HCT116 (cell line): ENCODE data around the gene CTCF. TPM values are rescaled to one million over a fixed set of nuclear protein-coding genes. Genes with fewer than 3 reads are reported as not detected.

ENCODE experiments used
- ATAC-seq: fragments of 200-7000 bp; cut with Tn5 transposase; 2 replicates; pipeline ENCODE4 v1.9.1; 2020; ENCODE audit warnings: mild to moderate bottlenecking, moderate library complexity
- BruUV-seq: library from RNA; stranded (reverse); fragments of 400-500 nt; replicated peaks from 2 replicates; lab custom pipeline; 2021; lab: Mats Ljungman, UMichigan
- CTCF ChIA-PET: fragments of 300-600 bp; sonication (Branson Sonifier 250); formaldehyde crosslinking; loops from one replicate; lab custom pipeline; 2021; ENCODE audit warnings: antibody characterized with exemption; lab: Charles Lee
- POLR2A ChIA-PET: fragments of 300-600, 350-600 bp; sonication (Branson Sonifier 250); formaldehyde crosslinking; loops from one replicate; lab custom pipeline; 2021; ENCODE audit warnings: antibody characterized with exemption; lab: Charles Lee
- RAD21 ChIA-PET, 2 experiments: fragments of 300-600 bp; sonication (Branson Sonifier 250); formaldehyde crosslinking; loops; one replicate each; lab custom pipeline; 2023; ENCODE audit warnings: low total read pairs in 2 of 2; ENCODE audit not compliant: uncharacterized antibody in 2 of 2, unreplicated experiment in 2 of 2, low non-redundant PET in 1 of 2; lab: Charles Lee
- DNase-seq: peaks from one replicate; pipeline ENCODE4 v3.0.0-alpha.2; 2010; ENCODE audit warnings: low read depth, low spot score
- H2AFZ ChIP-seq: fragments of 200-600 bp; shearing (Covaris generic), sonication (generic); 2 replicates; pipeline ENCODE4 v1.6.1; 2017; ENCODE audit warnings: low read depth, mixed run types, mixed read lengths, antibody characterized with exemption, low read length; ENCODE audit not compliant: poor library complexity, severe bottlenecking
- H3K27ac ChIP-seq: 2 replicates; pipeline ENCODE4 v1.5.1; 2012; ENCODE audit warnings: low read depth, low read length
- H3K27me3 ChIP-seq: fragments of 200-600 bp; sonication (generic); 2 replicates; pipeline ENCODE4 v1.6.1; 2016; ENCODE audit warnings: mixed run types, low read length, mixed read lengths; ENCODE audit not compliant: insufficient read depth
- H3K36me3 ChIP-seq, 2 experiments: fragments of 200-500 bp in 1 of 2; fragments of 200-600 bp in 1 of 2; sonication (Bioruptor generic) in 1 of 2; sonication (generic) in 1 of 2; 2 replicates each; pipeline versions ENCODE4 v1.5.1 to v1.6.1; 2014 to 2016; ENCODE audit warnings: low read length in 2 of 2, inconsistent platforms in 1 of 2, mixed read lengths in 1 of 2, mixed run types in 1 of 2; ENCODE audit not compliant: insufficient read depth in 2 of 2, control insufficient read depth in 1 of 2
- H3K4me1 ChIP-seq, 2 experiments: fragments of 200-600 bp in 1 of 2; sonication (generic) in 1 of 2; 2 replicates each; pipeline versions ENCODE4 v1.5.1 to v1.6.1; 2012 to 2017; ENCODE audit warnings: low read length in 2 of 2, inconsistent platforms in 1 of 2, mild to moderate bottlenecking in 1 of 2, mixed read lengths in 1 of 2, mixed run types in 1 of 2, moderate library complexity in 1 of 2; ENCODE audit not compliant: insufficient read depth in 2 of 2, control insufficient read depth in 1 of 2
- H3K4me2 ChIP-seq: fragments of 200-600 bp; sonication (generic); 2 replicates; pipeline ENCODE4 v1.6.1; 2017; ENCODE audit warnings: mixed run types, low read length, mixed read lengths
- H3K4me3 ChIP-seq, 2 experiments: fragments of 200-600 bp in 1 of 2; sonication (generic) in 1 of 2; replicated peaks in 1 of 2; 2 replicates each; pipeline ENCODE4 v1.5.1; 2011 to 2016; ENCODE audit warnings: low read length in 2 of 2, control low read depth in 1 of 2, low read depth in 1 of 2, mild to moderate bottlenecking in 1 of 2, mixed read lengths in 1 of 2, mixed run types in 1 of 2
- H3K79me2 ChIP-seq: fragments of 200-600 bp; sonication (generic); 2 replicates; pipeline ENCODE4 v1.6.1; 2017; ENCODE audit warnings: mild to moderate bottlenecking, mixed run types, low read length, moderate library complexity, mixed read lengths; ENCODE audit not compliant: insufficient read depth
- H3K9ac ChIP-seq: fragments of 200-600 bp; sonication (generic); 2 replicates; pipeline ENCODE4 v1.6.1; 2016; ENCODE audit warnings: low read length, mixed read lengths
- H3K9me2 ChIP-seq: fragments of 200-600 bp; sonication (generic), shearing (Covaris generic); 2 replicates; pipeline ENCODE4 v1.6.1; 2017; ENCODE audit warnings: mixed run types, mild to moderate bottlenecking, moderate library complexity; ENCODE audit not compliant: insufficient read depth
- H3K9me3 ChIP-seq, 2 experiments: fragments of 200-500 bp in 1 of 2; fragments of 200-600 bp in 1 of 2; sonication (Bioruptor generic) in 1 of 2; sonication (generic) in 1 of 2; 2 replicates each; pipeline ENCODE4 v1.6.1; 2014 to 2017; ENCODE audit warnings: low read length in 2 of 2, mixed read lengths in 2 of 2, inconsistent platforms in 1 of 2, low read depth in 1 of 2, mild to moderate bottlenecking in 1 of 2, mixed run types in 1 of 2, moderate library complexity in 1 of 2; ENCODE audit not compliant: control insufficient read depth in 1 of 2, insufficient read depth in 1 of 2
- H4K20me1 ChIP-seq: fragments of 200-600 bp; sonication (generic), shearing (Covaris generic); 2 replicates; pipeline ENCODE4 v1.6.1; 2017; ENCODE audit warnings: mixed run types, mild to moderate bottlenecking, moderate library complexity; ENCODE audit not compliant: insufficient read depth
- CBX3 ChIP-seq: IDR thresholded peaks from 2 replicates; pipeline ENCODE4 v1.6.1; 2012; ENCODE audit warnings: low read depth
- CTCF ChIP-seq, 3 experiments: fragments of 200-600 bp in 1 of 3; sonication (generic) in 1 of 3; IDR thresholded peaks in 2 of 3; conservative IDR thresholded peaks in 1 of 3; 2 replicates each; pipeline ENCODE4 v1.5.1; 2012 to 2017; ENCODE audit warnings: low read depth in 2 of 3, low read length in 2 of 3, antibody characterized with exemption in 1 of 3, borderline replicate concordance in 1 of 3, control low read depth in 1 of 3, mild to moderate bottlenecking in 1 of 3, mixed read lengths in 1 of 3, mixed run types in 1 of 3, moderate library complexity in 1 of 3; ENCODE audit not compliant: insufficient read depth in 1 of 3
- EZH2 ChIP-seq: fragments of 200-600 bp; sonication (generic); IDR thresholded peaks from 2 replicates; pipeline ENCODE4 v1.6.1; 2017; ENCODE audit warnings: antibody characterized with exemption, mixed run types
- EZH2phosphoT487 ChIP-seq: fragments of 200-600 bp; IDR thresholded peaks from 2 replicates; pipeline ENCODE4 v1.6.1; 2018; ENCODE audit warnings: antibody characterized with exemption, borderline replicate concordance
- FOSL1 ChIP-seq: IDR thresholded peaks from 2 replicates; pipeline ENCODE4 v1.6.1; 2012; ENCODE audit warnings: low read depth
- POLR2A ChIP-seq: IDR thresholded peaks from 2 replicates; pipeline ENCODE4 v1.7.0; 2011; ENCODE audit warnings: borderline replicate concordance; ENCODE audit not compliant: insufficient read depth, insufficient read length; ENCODE audit errors: extremely low read depth
- RAD21 ChIP-seq: IDR thresholded peaks from 2 replicates; pipeline ENCODE4 v1.6.1; 2012; ENCODE audit warnings: low read depth, mild to moderate bottlenecking
- SIN3A ChIP-seq: IDR thresholded peaks from 2 replicates; pipeline ENCODE4 v1.6.1; 2012; ENCODE audit warnings: low read depth
- SP1 ChIP-seq: IDR thresholded peaks from 2 replicates; pipeline ENCODE4 v1.6.1; 2012; ENCODE audit warnings: low read depth
- SRF ChIP-seq: IDR thresholded peaks from 2 replicates; pipeline ENCODE4 v1.6.1; 2012; ENCODE audit warnings: low read depth
- YY1 ChIP-seq: IDR thresholded peaks from 2 replicates; pipeline ENCODE4 v1.6.1; 2011; ENCODE audit warnings: low read length, low read depth, moderate library complexity, mild to moderate bottlenecking; ENCODE audit not compliant: insufficient replicate concordance; ENCODE audit errors: extremely low read depth
- ZFX ChIP-seq: fragments of 450-650 bp; IDR thresholded peaks from 2 replicates; pipeline ENCODE4 v1.6.1; 2017
- intact Hi-C: fragments of 100-400 bp; cut with micrococcal nuclease; formaldehyde crosslinking; loops from 2 replicates; pipeline ENCODE4 v1.10.0; 2022
- total RNA-seq: library from RNA; stranded (reverse); gene quantifications from one replicate; pipeline ENCODE4 v1.2.1, GENCODE V29; 2021; ENCODE audit not compliant: unreplicated experiment
- TF ChIP-seq, protein P1 (sequence below): IDR thresholded peaks from 2 replicates; pipeline ENCODE4 v1.6.1; 2012; ENCODE audit warnings: low read depth

CTCF gene
- total RNA-seq, 1 experiment from 2014 or later: 48.3 TPM

DNA sequence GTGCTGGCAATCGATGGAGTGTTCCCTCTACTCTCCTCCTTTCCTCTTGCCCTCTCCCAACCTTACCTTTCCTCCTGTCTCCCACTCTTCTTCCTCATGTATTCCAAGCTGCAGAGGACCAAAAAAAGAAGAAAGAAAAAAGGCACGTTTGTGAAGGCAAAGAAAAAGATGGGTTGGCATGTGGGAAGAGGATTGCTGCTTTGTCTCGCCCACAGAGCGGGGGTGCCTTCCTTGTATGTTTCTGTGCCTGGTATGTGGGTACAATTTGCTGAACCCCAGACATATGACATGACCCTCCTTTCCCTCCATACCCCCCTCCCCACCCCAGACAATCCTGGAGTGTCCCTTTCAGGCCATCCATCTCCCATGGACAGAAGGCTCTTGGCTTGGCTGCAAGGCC lies 13.1 kb upstream of the CTCF start:
- Histone ChIP-seq H3K4me2 (no peak overlapping the region), H2AFZ (no peak overlapping the region), H3K4me3 (no peak overlapping the region), H3K79me2 (no peaks in the 10 kb centered on the region), H3K9me3 (no peaks in the 10 kb centered on the region), H3K27ac (no peak overlapping the region), H3K27me3 (no peaks in the 10 kb centered on the region), H3K4me1 (peaks cover 0 to 7% of the 10 kb centered on the region in 2 experiments; a peak in 2 of 4 replicates)
- no TSS peak for BruUV-seq
- POLR2A ChIA-PET: no interaction called here
- DNase-seq: no peak
- TF ChIP-seq FOSL1: no peak
- TF ChIP-seq, protein P1, sequence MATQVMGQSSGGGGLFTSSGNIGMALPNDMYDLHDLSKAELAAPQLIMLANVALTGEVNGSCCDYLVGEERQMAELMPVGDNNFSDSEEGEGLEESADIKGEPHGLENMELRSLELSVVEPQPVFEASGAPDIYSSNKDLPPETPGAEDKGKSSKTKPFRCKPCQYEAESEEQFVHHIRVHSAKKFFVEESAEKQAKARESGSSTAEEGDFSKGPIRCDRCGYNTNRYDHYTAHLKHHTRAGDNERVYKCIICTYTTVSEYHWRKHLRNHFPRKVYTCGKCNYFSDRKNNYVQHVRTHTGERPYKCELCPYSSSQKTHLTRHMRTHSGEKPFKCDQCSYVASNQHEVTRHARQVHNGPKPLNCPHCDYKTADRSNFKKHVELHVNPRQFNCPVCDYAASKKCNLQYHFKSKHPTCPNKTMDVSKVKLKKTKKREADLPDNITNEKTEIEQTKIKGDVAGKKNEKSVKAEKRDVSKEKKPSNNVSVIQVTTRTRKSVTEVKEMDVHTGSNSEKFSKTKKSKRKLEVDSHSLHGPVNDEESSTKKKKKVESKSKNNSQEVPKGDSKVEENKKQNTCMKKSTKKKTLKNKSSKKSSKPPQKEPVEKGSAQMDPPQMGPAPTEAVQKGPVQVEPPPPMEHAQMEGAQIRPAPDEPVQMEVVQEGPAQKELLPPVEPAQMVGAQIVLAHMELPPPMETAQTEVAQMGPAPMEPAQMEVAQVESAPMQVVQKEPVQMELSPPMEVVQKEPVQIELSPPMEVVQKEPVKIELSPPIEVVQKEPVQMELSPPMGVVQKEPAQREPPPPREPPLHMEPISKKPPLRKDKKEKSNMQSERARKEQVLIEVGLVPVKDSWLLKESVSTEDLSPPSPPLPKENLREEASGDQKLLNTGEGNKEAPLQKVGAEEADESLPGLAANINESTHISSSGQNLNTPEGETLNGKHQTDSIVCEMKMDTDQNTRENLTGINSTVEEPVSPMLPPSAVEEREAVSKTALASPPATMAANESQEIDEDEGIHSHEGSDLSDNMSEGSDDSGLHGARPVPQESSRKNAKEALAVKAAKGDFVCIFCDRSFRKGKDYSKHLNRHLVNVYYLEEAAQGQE: no peak
- no peak for TF ChIP-seq YY1
- TF ChIP-seq EZH2: no peak
- no peak for TF ChIP-seq EZH2phosphoT487
- TF ChIP-seq, all 23 proteins: peak for 0
- RAD21 ChIA-PET: no interaction called here
- peaks cover 0 to 3% of the 10 kb centered on the region in 2 experiments; a peak in 1 of 4 replicates for H3K36me3 ChIP-seq
- H3K9ac ChIP-seq: no peak overlapping the region
- no peak for ATAC-seq
- CTCF ChIA-PET: no interaction called here
- H3K9me2 ChIP-seq: no peaks in the 10 kb centered on the region
- no peaks in the 10 kb centered on the region for H4K20me1 ChIP-seq
- intact Hi-C loops: no loop called here

- BruUV-seq: no TSS peak
- ATAC-seq: no peak
- Histone ChIP-seq H3K27me3 (no peaks in the 10 kb centered on the region), H3K27ac (no peak overlapping the region), H3K79me2 (no peaks in the 10 kb centered on the region), H3K9me3 (no peaks in the 10 kb centered on the region), H3K36me3 (peaks cover 0 to 3% of the 10 kb centered on the region in 2 experiments; a peak in 1 of 4 replicates), H3K4me3 (no peak overlapping the region), H3K4me2 (no peak overlapping the region), H2AFZ (no peak overlapping the region), H3K9ac (no peak overlapping the region), H4K20me1 (no peaks in the 10 kb centered on the region), H3K9me2 (no peaks in the 10 kb centered on the region), H3K4me1 (peaks cover 0 to 7% of the 10 kb centered on the region in 2 experiments; a peak in 2 of 4 replicates)
- RAD21 ChIA-PET: no interaction called here
- CTCF ChIA-PET: no interaction called here
- POLR2A ChIA-PET: no interaction called here
- intact Hi-C loops: no loop called here
- DNase-seq: no peak
- no peak for TF ChIP-seq ZFX
- no peak for TF ChIP-seq RAD21
- no peak for TF ChIP-seq SIN3A
- no peak for TF ChIP-seq FOSL1
- TF ChIP-seq SRF: no peak
- no peak for TF ChIP-seq CBX3
- no peak for TF ChIP-seq POLR2A
- TF ChIP-seq YY1: no peak
- no peak for TF ChIP-seq CTCF (IDR thresholded peaks at IDR 0.05 in 2 of 3, conservative IDR thresholded peaks at IDR 0.05 in 1 of 3; ENCODE audit: borderline replicate concordance in 1 of 3, insufficient read depth in 1 of 3, low read depth in 2 of 3, low read length in 2 of 3)
- TF ChIP-seq SP1: no peak
- no peak for TF ChIP-seq EZH2phosphoT487
Measured at GRCh38 chr16:67549936-67550335, 12.4 kb upstream of the CTCF start.
